ENCODE data around the gene DAAM2.

DNA sequence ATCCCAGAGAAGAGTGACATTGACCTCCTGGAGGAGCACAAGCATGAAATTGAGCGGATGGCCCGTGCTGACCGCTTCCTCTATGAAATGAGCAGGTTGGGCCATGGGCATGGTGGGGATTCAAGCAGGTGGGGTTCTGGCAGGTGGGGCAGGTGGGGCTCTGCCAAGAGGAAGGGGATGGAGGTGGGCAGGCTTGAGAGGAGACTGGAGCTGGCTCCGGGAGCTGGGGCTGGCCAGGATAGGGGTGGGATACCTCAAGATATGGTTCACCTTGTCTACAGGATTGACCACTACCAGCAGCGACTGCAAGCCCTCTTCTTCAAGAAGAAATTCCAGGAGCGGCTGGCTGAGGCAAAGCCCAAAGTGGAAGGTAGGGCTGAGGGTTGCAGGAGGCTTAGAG, 99.2 kb downstream of the DAAM2 start:
- TF ChIP-seq, protein P1, sequence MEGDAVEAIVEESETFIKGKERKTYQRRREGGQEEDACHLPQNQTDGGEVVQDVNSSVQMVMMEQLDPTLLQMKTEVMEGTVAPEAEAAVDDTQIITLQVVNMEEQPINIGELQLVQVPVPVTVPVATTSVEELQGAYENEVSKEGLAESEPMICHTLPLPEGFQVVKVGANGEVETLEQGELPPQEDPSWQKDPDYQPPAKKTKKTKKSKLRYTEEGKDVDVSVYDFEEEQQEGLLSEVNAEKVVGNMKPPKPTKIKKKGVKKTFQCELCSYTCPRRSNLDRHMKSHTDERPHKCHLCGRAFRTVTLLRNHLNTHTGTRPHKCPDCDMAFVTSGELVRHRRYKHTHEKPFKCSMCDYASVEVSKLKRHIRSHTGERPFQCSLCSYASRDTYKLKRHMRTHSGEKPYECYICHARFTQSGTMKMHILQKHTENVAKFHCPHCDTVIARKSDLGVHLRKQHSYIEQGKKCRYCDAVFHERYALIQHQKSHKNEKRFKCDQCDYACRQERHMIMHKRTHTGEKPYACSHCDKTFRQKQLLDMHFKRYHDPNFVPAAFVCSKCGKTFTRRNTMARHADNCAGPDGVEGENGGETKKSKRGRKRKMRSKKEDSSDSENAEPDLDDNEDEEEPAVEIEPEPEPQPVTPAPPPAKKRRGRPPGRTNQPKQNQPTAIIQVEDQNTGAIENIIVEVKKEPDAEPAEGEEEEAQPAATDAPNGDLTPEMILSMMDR (IDR thresholded peaks at IDR 0.05) = no peak
- no peak for TF ChIP-seq GATA2 (CRISPR knock-in tag; IDR thresholded peaks at IDR 0.05)
